ENCODE results near the gene PRR33.
A peak's percentile ranks its signal among the peaks of the same experiment; 100 is the strongest.

The PRR33 gene

GRCh38 chr11:1841511-1842148 lies 50.1 kb downstream of the PRR33 start:
- no peak for TF ChIP-seq CTCF (IDR thresholded peaks at IDR 0.05; ENCODE audit: insufficient read depth, low read depth, low read length, missing control alignments)
- no peak overlapping the region for H3K4me3 ChIP-seq (ENCODE audit: low read depth, low read length)
- DNase-seq (ENCODE audit: low read depth) = no peak

GRCh38 chr11:1840780-1841480 lies 50.8 kb downstream of the PRR33 start:
- no peak overlapping the region for H3K4me3 ChIP-seq (ENCODE audit: low read depth, low read length)
- TF ChIP-seq CTCF (IDR thresholded peaks at IDR 0.05; ENCODE audit: insufficient read depth, low read depth, low read length, missing control alignments) = no peak
- DNase-seq (ENCODE audit: low read depth) = no peak

- no peak for TF ChIP-seq CTCF (IDR thresholded peaks at IDR 0.05; ENCODE audit: insufficient read depth, low read depth, low read length, missing control alignments)
- H3K4me3 ChIP-seq (ENCODE audit: low read depth, low read length) = no peak overlapping the region
- DNase-seq (ENCODE audit: low read depth) = peak; percentile 75
Observed at GRCh38 chr11:1839924-1840779, 51.5 kb downstream of the PRR33 start.

GRCh38 chr11:1839204-1839923 lies 52.3 kb downstream of the PRR33 start:
- TF ChIP-seq CTCF (IDR thresholded peaks at IDR 0.05; ENCODE audit: insufficient read depth, low read depth, low read length, missing control alignments) = no peak
- DNase-seq (ENCODE audit: low read depth) = no peak
- H3K4me3 ChIP-seq (ENCODE audit: low read depth, low read length) = no peak overlapping the region

DNA sequence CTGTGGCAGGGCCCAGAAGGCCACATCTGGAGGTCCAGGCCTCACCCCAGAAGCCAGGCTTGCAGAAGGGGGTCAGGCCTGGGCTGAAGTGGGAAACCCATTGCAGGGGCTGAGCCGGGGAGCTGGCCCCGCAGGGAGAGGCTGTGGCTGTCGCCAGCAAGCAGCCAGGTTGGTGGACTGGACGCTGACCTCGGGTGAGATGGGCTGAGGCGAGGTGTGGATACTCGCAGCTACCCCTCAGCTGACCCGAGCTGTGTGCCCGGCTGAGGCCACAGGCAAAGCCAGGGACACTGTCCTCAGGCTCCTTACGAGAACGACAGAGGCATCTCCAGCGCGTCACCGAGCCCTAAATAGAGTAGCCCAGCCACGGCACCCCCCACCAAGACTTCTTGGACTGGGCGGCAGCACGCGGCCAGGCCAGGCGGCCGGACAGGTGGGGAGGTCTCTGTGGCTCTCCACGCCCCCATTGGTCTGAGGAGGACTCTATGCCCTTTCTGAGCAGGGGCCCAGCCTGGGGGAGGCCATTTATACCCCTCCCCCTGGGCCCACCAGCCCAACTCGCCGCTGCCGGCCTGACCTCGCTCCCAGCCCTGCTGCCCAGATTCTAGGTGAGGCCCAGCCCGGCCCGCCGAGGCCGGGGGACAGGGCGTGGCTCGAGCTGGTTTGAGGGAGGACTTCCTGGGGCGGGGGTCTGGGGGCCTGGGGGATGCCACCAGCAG lies 53.1 kb downstream of the PRR33 start, which contains the start of gene TNNI2:
TSS of gene TNNI2 (plus strand) at position 556 of the 719 bp plus-strand sequence. CDS start 716 bp downstream, outside the sequence.
- no peak within 1 kb of the TSS for H3K4me3 ChIP-seq (ENCODE audit: low read depth, low read length)
- no peak for DNase-seq (ENCODE audit: low read depth)
- TF ChIP-seq CTCF (IDR thresholded peaks at IDR 0.05; ENCODE audit: insufficient read depth, low read depth, low read length, missing control alignments) = no peak
